DMS79 treated with DMSO at 0.1 percent for 48 hours (cell line): Measurements from ENCODE around the gene PPL.
A peak's percentile ranks its signal among the peaks of the same experiment; 100 is the strongest.

Experiments
- DNase-seq: peaks from one replicate; lab custom pipeline; 2025; lab: John Stamatoyannopoulos, UW

Gene PPL

GRCh38 chr16:4888428-4889135 is 48.4 kb downstream of the PPL start:
- no peak for DNase-seq

- DNase-seq: no peak
Observed at GRCh38 chr16:4886151-4886550, 50.8 kb downstream of the PPL start.

GRCh38 chr16:4884972-4885874 is 51.7 kb downstream of the PPL start:
- no peak for DNase-seq

- DNase-seq: no peak
Observed at GRCh38 chr16:4884209-4884608, 52.7 kb downstream of the PPL start.

GRCh38 chr16:4883501-4883900 is 53.4 kb downstream of the PPL start:
- DNase-seq: no peak

GRCh38 chr16:4882633-4883285 is 54.2 kb downstream of the PPL start:
- peak; percentile 93 for DNase-seq

- DNase-seq: no peak
Observed at GRCh38 chr16:4882000-4882632, 54.8 kb downstream of the PPL start.

GRCh38 chr16:4880006-4880580 is 56.9 kb downstream of the PPL start:
- no peak for DNase-seq

GRCh38 chr16:4879049-4879448 is 57.9 kb downstream of the PPL start:
- no peak for DNase-seq

GRCh38 chr16:4877380-4877685 is 59.6 kb downstream of the PPL start:
- no peak for DNase-seq

- DNase-seq: no peak
Observed at GRCh38 chr16:4876646-4877379, 60.1 kb downstream of the PPL start.

- no peak for DNase-seq
Observed at GRCh38 chr16:4874666-4875065, 62.3 kb downstream of the PPL start.

GRCh38 chr16:4873091-4873490 is 63.9 kb downstream of the PPL start:
- DNase-seq: no peak

- peak; percentile 92 for DNase-seq
Observed at GRCh38 chr16:4871071-4871470, 65.9 kb downstream of the PPL start.

GRCh38 chr16:4870138-4870671 is 66.7 kb downstream of the PPL start:
- peak; percentile 77 for DNase-seq

- DNase-seq: peak; percentile 7
Observed at GRCh38 chr16:4869147-4869805, 67.7 kb downstream of the PPL start.

GRCh38 chr16:4868535-4868934 is 68.4 kb downstream of the PPL start:
- DNase-seq: no peak

GRCh38 chr16:4868026-4868425 is 68.9 kb downstream of the PPL start:
- no peak for DNase-seq

GRCh38 chr16:4866586-4866985 is 70.4 kb downstream of the PPL start:
- DNase-seq: no peak

- no peak for DNase-seq
Observed at GRCh38 chr16:4865231-4865860, 71.6 kb downstream of the PPL start.
